Osteoblast (primary cell): ENCODE data around the gene SEZ6. TPM values are rescaled to one million over a fixed set of nuclear protein-coding genes. Genes with fewer than 3 reads are reported as not detected.

Experiments used
- DNase-seq: peaks from one replicate; pipeline ENCODE4 v3.0.0; 2011; ENCODE audit warnings: low spot score, mixed read lengths; ENCODE audit not compliant: insufficient read length; ENCODE audit errors: missing footprints
- H2AFZ ChIP-seq: 2 replicates; pipeline ENCODE4 v1.6.0; 2011; ENCODE audit warnings: mild to moderate bottlenecking, low read length
- H3K27ac ChIP-seq: 2 replicates; pipeline ENCODE4 v1.5.1; 2011; ENCODE audit warnings: mild to moderate bottlenecking, low read depth, low read length, moderate library complexity
- H3K27me3 ChIP-seq: 2 replicates; pipeline ENCODE4 v1.6.0; 2012; ENCODE audit warnings: mild to moderate bottlenecking, control low read depth, inconsistent platforms, low read length, moderate library complexity; ENCODE audit not compliant: insufficient read depth
- H3K36me3 ChIP-seq: 2 replicates; pipeline ENCODE4 v1.5.1; 2011; ENCODE audit warnings: mild to moderate bottlenecking, low read length, control low read depth, moderate library complexity; ENCODE audit not compliant: insufficient read depth
- H3K4me1 ChIP-seq: 2 replicates; pipeline ENCODE4 v1.5.1; 2011; ENCODE audit warnings: mild to moderate bottlenecking, low read length, control low read depth, moderate library complexity; ENCODE audit not compliant: insufficient read depth
- H3K4me2 ChIP-seq: 2 replicates; pipeline ENCODE4 v1.6.0; 2011; ENCODE audit warnings: mild to moderate bottlenecking, low read length; ENCODE audit not compliant: insufficient read depth
- H3K4me3 ChIP-seq: fragments of 200-600 bp; sonication (generic); 3 replicates; pipeline ENCODE4 v1.5.1; 2012; ENCODE audit warnings: mild to moderate bottlenecking, low read length, inconsistent platforms; ENCODE audit not compliant: insufficient read depth
- H3K79me2 ChIP-seq: 2 replicates; pipeline ENCODE4 v1.6.0; 2012; ENCODE audit warnings: mild to moderate bottlenecking, low read length, control low read depth, inconsistent platforms; ENCODE audit not compliant: insufficient read depth
- H3K9me3 ChIP-seq: 2 replicates; pipeline ENCODE4 v1.5.1; 2011; ENCODE audit warnings: low read depth, low read length, control low read depth
- H4K20me1 ChIP-seq: 2 replicates; pipeline ENCODE4 v1.6.0; 2012; ENCODE audit warnings: mild to moderate bottlenecking, low read length, control low read depth; ENCODE audit not compliant: insufficient read depth
- total RNA-seq: library from RNA; depleted of rRNA; stranded (reverse); fragments of >200 nt; gene quantifications from 2 replicates; pipeline ENCODE4 v1.2.3, GENCODE V29; 2012
- TF ChIP-seq, protein P1 (sequence below): IDR thresholded peaks from 2 replicates; pipeline ENCODE4 v1.5.1; 2011; ENCODE audit warnings: mild to moderate bottlenecking, low read depth, low read length, moderate library complexity; ENCODE audit errors: extremely low read depth

Gene SEZ6
- total RNA-seq, 1 donor, result not detected

DNA sequence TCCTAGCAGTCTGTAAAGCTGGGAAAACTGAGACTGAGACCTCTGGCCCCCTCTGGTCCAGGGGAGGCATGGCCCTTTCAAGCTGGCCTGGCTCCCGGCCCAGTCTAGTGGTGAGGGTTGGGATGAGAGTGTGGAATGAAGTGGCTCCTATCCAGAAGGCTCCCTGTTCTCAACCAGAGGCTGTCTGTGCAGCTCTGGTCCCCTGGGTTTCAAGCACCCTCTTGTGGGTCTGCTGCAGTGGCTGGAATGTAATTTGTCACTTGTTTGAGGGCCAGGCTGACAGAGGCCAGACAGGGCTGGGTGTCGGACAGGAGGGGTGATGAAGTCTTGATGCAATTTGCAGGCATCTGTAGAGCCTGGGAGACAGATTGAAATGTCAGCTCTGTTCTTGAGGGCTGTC is 32.4 kb downstream of the SEZ6 start:
- no peak for DNase-seq
- Histone ChIP-seq H2AFZ (no peak overlapping the region), H3K4me1 (peaks cover 9% of the 10 kb centered on the region), H3K9me3 (no peaks in the 10 kb centered on the region), H3K79me2 (no peaks in the 10 kb centered on the region), H3K4me2 (no peak overlapping the region), H4K20me1 (no peaks in the 10 kb centered on the region), H3K4me3 (no peak overlapping the region), H3K27ac (no peak overlapping the region), H3K36me3 (no peaks in the 10 kb centered on the region), H3K27me3 (peaks cover 71% of the 10 kb centered on the region)
- TF ChIP-seq, protein P1, sequence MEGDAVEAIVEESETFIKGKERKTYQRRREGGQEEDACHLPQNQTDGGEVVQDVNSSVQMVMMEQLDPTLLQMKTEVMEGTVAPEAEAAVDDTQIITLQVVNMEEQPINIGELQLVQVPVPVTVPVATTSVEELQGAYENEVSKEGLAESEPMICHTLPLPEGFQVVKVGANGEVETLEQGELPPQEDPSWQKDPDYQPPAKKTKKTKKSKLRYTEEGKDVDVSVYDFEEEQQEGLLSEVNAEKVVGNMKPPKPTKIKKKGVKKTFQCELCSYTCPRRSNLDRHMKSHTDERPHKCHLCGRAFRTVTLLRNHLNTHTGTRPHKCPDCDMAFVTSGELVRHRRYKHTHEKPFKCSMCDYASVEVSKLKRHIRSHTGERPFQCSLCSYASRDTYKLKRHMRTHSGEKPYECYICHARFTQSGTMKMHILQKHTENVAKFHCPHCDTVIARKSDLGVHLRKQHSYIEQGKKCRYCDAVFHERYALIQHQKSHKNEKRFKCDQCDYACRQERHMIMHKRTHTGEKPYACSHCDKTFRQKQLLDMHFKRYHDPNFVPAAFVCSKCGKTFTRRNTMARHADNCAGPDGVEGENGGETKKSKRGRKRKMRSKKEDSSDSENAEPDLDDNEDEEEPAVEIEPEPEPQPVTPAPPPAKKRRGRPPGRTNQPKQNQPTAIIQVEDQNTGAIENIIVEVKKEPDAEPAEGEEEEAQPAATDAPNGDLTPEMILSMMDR, result no peak

DNA sequence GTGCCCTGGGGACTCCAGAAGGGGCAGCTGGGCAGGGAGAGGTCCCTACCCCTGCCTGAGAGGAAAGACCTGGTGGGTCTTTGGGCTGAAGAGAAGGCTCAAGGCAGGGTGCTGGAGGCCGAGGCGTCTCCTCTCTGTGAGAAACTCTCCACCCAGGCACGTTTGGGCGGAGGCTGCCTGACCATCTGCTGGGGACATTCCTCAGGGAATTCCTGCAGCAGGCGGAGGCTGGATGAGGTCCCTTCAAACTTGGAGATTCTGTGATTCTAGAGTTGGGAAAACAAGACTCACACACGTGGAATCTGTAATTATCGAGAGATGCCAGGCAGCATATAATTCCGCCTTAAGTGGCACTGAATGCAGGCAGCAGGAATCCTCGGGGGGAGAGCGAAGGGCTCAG is 33.4 kb downstream of the SEZ6 start:
- no peaks in the 10 kb centered on the region for H3K9me3 ChIP-seq
- peaks cover 15% of the 10 kb centered on the region for H3K4me1 ChIP-seq
- TF ChIP-seq, protein P1, result no peak
- H3K4me3 ChIP-seq, result no peak overlapping the region
- no peaks in the 10 kb centered on the region for H3K36me3 ChIP-seq
- H3K4me2 ChIP-seq, result no peak overlapping the region
- H2AFZ ChIP-seq, result no peak overlapping the region
- H3K79me2 ChIP-seq, result no peaks in the 10 kb centered on the region
- DNase-seq, result peak; percentile 48
- H4K20me1 ChIP-seq, result no peaks in the 10 kb centered on the region
- peaks cover 61% of the 10 kb centered on the region for H3K27me3 ChIP-seq
- H3K27ac ChIP-seq, result no peak overlapping the region

DNA sequence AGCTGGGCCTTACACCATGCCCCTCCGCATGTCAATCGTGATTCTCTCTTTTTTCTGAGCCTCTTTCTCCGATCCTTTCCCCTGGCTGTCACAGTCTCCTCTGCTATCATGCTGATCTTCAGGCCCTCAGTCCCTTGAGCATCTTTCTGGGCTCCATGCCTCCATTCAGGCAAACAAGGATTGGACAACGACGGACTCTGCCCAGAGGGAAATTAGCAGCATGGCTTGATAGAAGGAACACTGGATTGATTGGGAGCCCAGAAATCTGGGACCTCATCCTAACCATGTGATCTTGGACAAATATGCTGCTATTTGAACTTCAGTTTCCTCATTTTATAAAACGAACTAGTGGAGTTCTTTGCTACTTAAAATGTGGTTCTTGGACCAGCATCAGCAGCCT is 35.0 kb downstream of the SEZ6 start:
- H3K4me1 ChIP-seq, result peaks cover 15% of the 10 kb centered on the region
- no peaks in the 10 kb centered on the region for H4K20me1 ChIP-seq
- H3K79me2 ChIP-seq, result no peaks in the 10 kb centered on the region
- no peaks in the 10 kb centered on the region for H3K9me3 ChIP-seq
- no peaks in the 10 kb centered on the region for H3K36me3 ChIP-seq
- no peak overlapping the region for H2AFZ ChIP-seq
- peaks cover 54% of the 10 kb centered on the region for H3K27me3 ChIP-seq
- no peak overlapping the region for H3K4me2 ChIP-seq
- no peak overlapping the region for H3K27ac ChIP-seq
- TF ChIP-seq, protein P1, result no peak
- DNase-seq, result peak; percentile 63
- H3K4me3 ChIP-seq, result no peak overlapping the region

DNA sequence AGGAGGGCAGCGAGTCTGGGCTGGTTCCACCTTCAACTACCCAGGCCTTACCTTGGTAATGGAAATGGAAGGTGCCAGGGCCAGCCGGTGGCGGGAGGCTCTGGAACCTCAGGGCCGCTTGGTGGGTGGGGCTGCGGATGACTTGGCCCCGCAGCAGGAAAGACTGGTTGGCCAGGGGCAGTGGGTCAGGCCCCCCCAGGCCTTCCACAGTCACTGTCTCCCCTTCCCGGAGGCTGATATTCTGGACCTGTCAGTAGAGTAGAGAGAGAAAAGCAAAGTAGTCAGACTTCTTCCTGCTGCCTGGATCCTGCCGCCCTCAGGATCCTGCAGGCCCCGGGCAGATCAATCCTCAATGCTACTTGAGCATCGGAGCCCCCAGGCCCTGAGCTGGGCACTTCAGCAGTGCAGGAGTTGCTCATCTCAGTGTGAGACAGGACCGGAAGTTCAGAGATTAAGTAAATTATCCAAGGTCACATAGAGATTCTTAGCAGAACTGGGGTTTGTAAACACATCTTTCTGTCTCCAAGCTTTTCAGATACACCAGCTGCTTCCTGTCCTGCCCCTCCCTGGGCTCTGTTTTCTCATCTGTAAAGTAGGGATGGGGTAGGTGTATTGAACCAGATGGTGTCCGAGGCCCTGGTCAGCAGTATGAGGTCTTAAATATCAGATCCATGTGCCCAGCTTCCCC is 36.0 kb downstream of the SEZ6 start:
- no peaks in the 10 kb centered on the region for H4K20me1 ChIP-seq
- H3K9me3 ChIP-seq, result no peaks in the 10 kb centered on the region
- no peaks in the 10 kb centered on the region for H3K36me3 ChIP-seq
- TF ChIP-seq, protein P1, result no peak
- H3K79me2 ChIP-seq, result no peaks in the 10 kb centered on the region
- peaks cover 15% of the 10 kb centered on the region for H3K4me1 ChIP-seq
- no peak overlapping the region for H3K4me3 ChIP-seq
- no peak overlapping the region for H3K27ac ChIP-seq
- DNase-seq, result peak; percentile 74
- no peak overlapping the region for H2AFZ ChIP-seq
- H3K27me3 ChIP-seq, result peaks cover 50% of the 10 kb centered on the region
- H3K4me2 ChIP-seq, result no peak overlapping the region
